Keratinocyte (primary cell): ENCODE results near the gene ERC1. TPM values are rescaled to one million over a fixed set of nuclear protein-coding genes. Genes with fewer than 3 reads are reported as not detected.

Source experiments
- DNase-seq: peaks from one replicate; pipeline ENCODE4 v3.0.0-alpha.2; 2011; ENCODE audit warnings: low read depth, missing footprints, low spot score
- FAIRE-seq: peaks from 2 replicates; lab custom pipeline; 2011; peaks lifted over from hg19 to GRCh38; lab: Jason Lieb, UNC
- H2AFZ ChIP-seq: 2 replicates; pipeline ENCODE4 v1.6.0; 2012; ENCODE audit warnings: low read length, control low read depth, inconsistent platforms; ENCODE audit not compliant: control insufficient read depth
- H3K27ac ChIP-seq: 2 replicates; pipeline ENCODE4 v1.5.1; 2011; ENCODE audit warnings: low read length; ENCODE audit not compliant: control insufficient read depth, insufficient read depth
- H3K27me3 ChIP-seq: 3 replicates; pipeline ENCODE4 v1.6.0; 2011; ENCODE audit warnings: low read length; ENCODE audit not compliant: control insufficient read depth, insufficient read depth; ENCODE audit errors: extremely low read depth
- H3K36me3 ChIP-seq, 2 experiments: 2 replicates in 1 of 2; 3 replicates in 1 of 2; pipeline ENCODE4 v1.5.1; 2011; ENCODE audit warnings: low read length in 2 of 2, mild to moderate bottlenecking in 1 of 2; ENCODE audit not compliant: control insufficient read depth in 2 of 2, insufficient read depth in 2 of 2; ENCODE audit errors: extremely low read depth in 1 of 2
- H3K4me1 ChIP-seq: 3 replicates; pipeline ENCODE4 v1.5.1; 2011; ENCODE audit warnings: low read length; ENCODE audit not compliant: control insufficient read depth, insufficient read depth; ENCODE audit errors: extremely low read depth
- H3K4me2 ChIP-seq: 3 replicates; pipeline ENCODE4 v1.6.0; 2011; ENCODE audit warnings: low read depth, low read length; ENCODE audit not compliant: control insufficient read depth, insufficient read depth; ENCODE audit errors: extremely low read depth
- H3K4me3 ChIP-seq, 3 experiments: fragments of 200-600 bp in 1 of 3; sonication (generic) in 1 of 3; 2 replicates in 2 of 3; 3 replicates in 1 of 3; pipeline ENCODE4 v1.5.1; 2011 to 2016; ENCODE audit warnings: low read length in 3 of 3, mild to moderate bottlenecking in 3 of 3, control low read depth in 2 of 3, inconsistent platforms in 1 of 3, low read depth in 1 of 3, mixed read lengths in 1 of 3, mixed run types in 1 of 3, moderate library complexity in 1 of 3; ENCODE audit not compliant: control insufficient read depth in 2 of 3, insufficient read depth in 2 of 3; ENCODE audit errors: extremely low read depth in 1 of 3
- H3K79me2 ChIP-seq: 2 replicates; pipeline ENCODE4 v1.6.0; 2012; ENCODE audit warnings: low read length; ENCODE audit not compliant: control insufficient read depth, insufficient read depth
- H3K9ac ChIP-seq: 3 replicates; pipeline ENCODE4 v1.6.0; 2011; ENCODE audit warnings: low read length; ENCODE audit not compliant: control insufficient read depth, insufficient read depth; ENCODE audit errors: extremely low read depth
- H3K9me1 ChIP-seq: 3 replicates; pipeline ENCODE4 v1.6.0; 2011; ENCODE audit warnings: low read length; ENCODE audit not compliant: control insufficient read depth, insufficient read depth; ENCODE audit errors: extremely low read depth
- H3K9me3 ChIP-seq: 2 replicates; pipeline ENCODE4 v1.5.1; 2012; ENCODE audit warnings: low read depth, low read length; ENCODE audit not compliant: control insufficient read depth
- H4K20me1 ChIP-seq: 3 replicates; pipeline ENCODE4 v1.6.0; 2011; ENCODE audit warnings: low read length; ENCODE audit not compliant: control insufficient read depth, insufficient read depth; ENCODE audit errors: extremely low read depth
- CTCF ChIP-seq, 3 experiments: IDR thresholded peaks in 1 of 3; conservative IDR thresholded peaks in 1 of 3; optimal IDR thresholded peaks in 1 of 3; 2 replicates in 2 of 3; 3 replicates in 1 of 3; pipeline versions ENCODE3 to v1.5.1; 2011; ENCODE audit warnings: low read length in 3 of 3, mild to moderate bottlenecking in 3 of 3, moderate library complexity in 2 of 3, control low read depth in 1 of 3, inconsistent platforms in 1 of 3; ENCODE audit not compliant: insufficient read depth in 2 of 3; ENCODE audit errors: extremely low read depth in 1 of 3
- EZH2 ChIP-seq: IDR thresholded peaks from one replicate; pipeline ENCODE4 v1.6.1; 2012; ENCODE audit warnings: inconsistent platforms, mild to moderate bottlenecking, low read length, moderate library complexity
- dilution Hi-C: fragments of 300-500 bp; cut with MboI; formaldehyde crosslinking; loops from one replicate; pipeline ENCODE4 v1.7.0; 2020; ENCODE audit warnings: low sequenced_read_pairs; ENCODE audit not compliant: extremely low pct_ligation_motif_present
- polyA plus RNA-seq, 5 experiments: library from polyadenylated mRNA; depleted of rRNA in 3 of 5; stranded (reverse) in 3 of 5; stranded (forward) in 1 of 5; unstranded in 1 of 5; fragments of >200 nt; gene quantifications; 1 replicate in 1 of 5; 2 replicates in 3 of 5; 3 replicates in 1 of 5; pipeline versions ENCODE4 v1.2.1 to v1.2.3, GENCODE V29; 2011 to 2012; ENCODE audit warnings: missing spikeins in 2 of 5, low read depth in 1 of 5, low replicate concordance in 1 of 5

The ERC1 gene
- polyA plus RNA-seq, 1 donor (not counting 4 experiments of a cell fraction or from before 2014, with no cell fraction given) = 16.1 TPM

GRCh38 chr12:1167784-1168183 lies 176.8 kb downstream of the ERC1 start:
- dilution Hi-C loops = no loop called here
- peaks cover 0 to 5% of the 10 kb centered on the region in 2 experiments for H3K36me3 ChIP-seq
- H2AFZ ChIP-seq = no peak overlapping the region
- no peaks in the 10 kb centered on the region for H4K20me1 ChIP-seq
- H3K27me3 ChIP-seq = no peaks in the 10 kb centered on the region
- FAIRE-seq (no peak), DNase-seq (no peak)
- no peak overlapping the region for H3K27ac ChIP-seq
- no peak for TF ChIP-seq CTCF (optimal IDR thresholded peaks at IDR 0.05 in 1 of 3, IDR thresholded peaks at IDR 0.05 in 1 of 3, conservative IDR thresholded peaks at IDR 0.05 in 1 of 3; ENCODE audit: extremely low read depth in 1 of 3, insufficient read depth in 2 of 3, low read length in 3 of 3)
- TF ChIP-seq EZH2 = no peak
- H3K79me2 ChIP-seq = peaks cover 3% of the 10 kb centered on the region
- H3K4me3 ChIP-seq = no peak overlapping the region
- no peak overlapping the region for H3K4me2 ChIP-seq
- no peak overlapping the region for H3K9ac ChIP-seq
- H3K9me3 ChIP-seq = no peaks in the 10 kb centered on the region
- H3K9me1 ChIP-seq = no peaks in the 10 kb centered on the region
- H3K4me1 ChIP-seq = peaks cover 7% of the 10 kb centered on the region

GRCh38 chr12:1170411-1170810 lies 179.4 kb downstream of the ERC1 start:
- no peak overlapping the region for H3K27ac ChIP-seq
- H2AFZ ChIP-seq = no peak overlapping the region
- peaks cover 7% of the 10 kb centered on the region for H3K4me1 ChIP-seq
- H3K9me1 ChIP-seq = no peaks in the 10 kb centered on the region
- no peaks in the 10 kb centered on the region for H3K9me3 ChIP-seq
- H3K27me3 ChIP-seq = no peaks in the 10 kb centered on the region
- dilution Hi-C loops = no loop called here
- no peak overlapping the region for H3K4me3 ChIP-seq
- TF ChIP-seq EZH2 (no peak), CTCF (optimal IDR thresholded peaks at IDR 0.05 in 1 of 3, IDR thresholded peaks at IDR 0.05 in 1 of 3, conservative IDR thresholded peaks at IDR 0.05 in 1 of 3; ENCODE audit: extremely low read depth in 1 of 3, insufficient read depth in 2 of 3, low read length in 3 of 3) (no peak)
- H4K20me1 ChIP-seq = no peaks in the 10 kb centered on the region
- no peak overlapping the region for H3K9ac ChIP-seq
- DNase-seq = no peak
- peaks cover 6% of the 10 kb centered on the region for H3K79me2 ChIP-seq
- FAIRE-seq = no peak
- H3K4me2 ChIP-seq = no peak overlapping the region
- peaks cover 0 to 5% of the 10 kb centered on the region in 2 experiments for H3K36me3 ChIP-seq
